ENCODE measurements around the gene CMTR2. TPM values are rescaled to one million over a fixed set of nuclear protein-coding genes. Genes with fewer than 3 reads are reported as not detected.

The CMTR2 gene
- total RNA-seq, 1 experiment from 2014 or later, result 13.4 TPM

- Mint-ChIP-seq H3K4me3 (no peak overlapping the region), H3K27me3 (ENCODE audit: low read depth) (no peaks in the 10 kb centered on the region), H3K27ac (no peak overlapping the region), H3K9me3 (peaks cover 48% of the 10 kb centered on the region), H3K4me1 (no peaks in the 10 kb centered on the region), H3K36me3 (peaks cover 26% of the 10 kb centered on the region)
- ATAC-seq, result no peak
- DNase-seq (ENCODE audit: low spot score), result no peak
- POLR2A ChIA-PET, result no interaction called here
- TF ChIP-seq MYBL2 (CRISPR knock-in tag; IDR thresholded peaks at IDR 0.05) (no peak), NFYB (CRISPR knock-in tag; conservative IDR thresholded peaks at IDR 0.05; ENCODE audit: low read depth) (no peak), EMX1 (CRISPR knock-in tag; IDR thresholded peaks at IDR 0.05) (no peak), GRHL2 (CRISPR knock-in tag; IDR thresholded peaks at IDR 0.05; ENCODE audit: insufficient replicate concordance, severe bottlenecking) (no peak), ERG (CRISPR knock-in tag; IDR thresholded peaks at IDR 0.05) (no peak), ZNF138 (CRISPR knock-in tag; conservative IDR thresholded peaks at IDR 0.05) (no peak), TEAD4 (CRISPR knock-in tag; IDR thresholded peaks at IDR 0.05) (no peak), ZSCAN18 (CRISPR knock-in tag; IDR thresholded peaks at IDR 0.05) (no peak), ZNF232 (CRISPR knock-in tag; IDR thresholded peaks at IDR 0.05) (no peak), FOXJ3 (CRISPR knock-in tag; IDR thresholded peaks at IDR 0.05; ENCODE audit: borderline replicate concordance) (no peak), ZMAT4 (CRISPR knock-in tag; IDR thresholded peaks at IDR 0.05) (no peak)
- TF ChIP-seq, protein P1, sequence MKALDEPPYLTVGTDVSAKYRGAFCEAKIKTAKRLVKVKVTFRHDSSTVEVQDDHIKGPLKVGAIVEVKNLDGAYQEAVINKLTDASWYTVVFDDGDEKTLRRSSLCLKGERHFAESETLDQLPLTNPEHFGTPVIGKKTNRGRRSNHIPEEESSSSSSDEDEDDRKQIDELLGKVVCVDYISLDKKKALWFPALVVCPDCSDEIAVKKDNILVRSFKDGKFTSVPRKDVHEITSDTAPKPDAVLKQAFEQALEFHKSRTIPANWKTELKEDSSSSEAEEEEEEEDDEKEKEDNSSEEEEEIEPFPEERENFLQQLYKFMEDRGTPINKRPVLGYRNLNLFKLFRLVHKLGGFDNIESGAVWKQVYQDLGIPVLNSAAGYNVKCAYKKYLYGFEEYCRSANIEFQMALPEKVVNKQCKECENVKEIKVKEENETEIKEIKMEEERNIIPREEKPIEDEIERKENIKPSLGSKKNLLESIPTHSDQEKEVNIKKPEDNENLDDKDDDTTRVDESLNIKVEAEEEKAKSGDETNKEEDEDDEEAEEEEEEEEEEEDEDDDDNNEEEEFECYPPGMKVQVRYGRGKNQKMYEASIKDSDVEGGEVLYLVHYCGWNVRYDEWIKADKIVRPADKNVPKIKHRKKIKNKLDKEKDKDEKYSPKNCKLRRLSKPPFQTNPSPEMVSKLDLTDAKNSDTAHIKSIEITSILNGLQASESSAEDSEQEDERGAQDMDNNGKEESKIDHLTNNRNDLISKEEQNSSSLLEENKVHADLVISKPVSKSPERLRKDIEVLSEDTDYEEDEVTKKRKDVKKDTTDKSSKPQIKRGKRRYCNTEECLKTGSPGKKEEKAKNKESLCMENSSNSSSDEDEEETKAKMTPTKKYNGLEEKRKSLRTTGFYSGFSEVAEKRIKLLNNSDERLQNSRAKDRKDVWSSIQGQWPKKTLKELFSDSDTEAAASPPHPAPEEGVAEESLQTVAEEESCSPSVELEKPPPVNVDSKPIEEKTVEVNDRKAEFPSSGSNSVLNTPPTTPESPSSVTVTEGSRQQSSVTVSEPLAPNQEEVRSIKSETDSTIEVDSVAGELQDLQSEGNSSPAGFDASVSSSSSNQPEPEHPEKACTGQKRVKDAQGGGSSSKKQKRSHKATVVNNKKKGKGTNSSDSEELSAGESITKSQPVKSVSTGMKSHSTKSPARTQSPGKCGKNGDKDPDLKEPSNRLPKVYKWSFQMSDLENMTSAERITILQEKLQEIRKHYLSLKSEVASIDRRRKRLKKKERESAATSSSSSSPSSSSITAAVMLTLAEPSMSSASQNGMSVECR (CRISPR knock-in tag; IDR thresholded peaks at IDR 0.05; ENCODE audit: borderline replicate concordance), result no peak
- TF ChIP-seq, protein P2, sequence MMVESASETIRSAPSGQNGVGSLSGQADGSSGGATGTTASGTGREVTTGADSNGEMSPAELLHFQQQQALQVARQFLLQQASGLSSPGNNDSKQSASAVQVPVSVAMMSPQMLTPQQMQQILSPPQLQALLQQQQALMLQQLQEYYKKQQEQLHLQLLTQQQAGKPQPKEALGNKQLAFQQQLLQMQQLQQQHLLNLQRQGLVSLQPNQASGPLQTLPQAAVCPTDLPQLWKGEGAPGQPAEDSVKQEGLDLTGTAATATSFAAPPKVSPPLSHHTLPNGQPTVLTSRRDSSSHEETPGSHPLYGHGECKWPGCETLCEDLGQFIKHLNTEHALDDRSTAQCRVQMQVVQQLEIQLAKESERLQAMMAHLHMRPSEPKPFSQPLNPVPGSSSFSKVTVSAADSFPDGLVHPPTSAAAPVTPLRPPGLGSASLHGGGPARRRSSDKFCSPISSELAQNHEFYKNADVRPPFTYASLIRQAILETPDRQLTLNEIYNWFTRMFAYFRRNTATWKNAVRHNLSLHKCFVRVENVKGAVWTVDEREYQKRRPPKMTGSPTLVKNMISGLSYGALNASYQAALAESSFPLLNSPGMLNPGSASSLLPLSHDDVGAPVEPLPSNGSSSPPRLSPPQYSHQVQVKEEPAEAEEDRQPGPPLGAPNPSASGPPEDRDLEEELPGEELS (CRISPR knock-in tag; IDR thresholded peaks at IDR 0.05), result no peak
- CTCF ChIA-PET, result interaction anchor here (1.5 kb wide), 1 partner anchor 35 kb away, joined by 6 read pairs; no protein-coding TSS in a partner anchor
Measured at GRCh38 chr16:71276589-71277334, 12.4 kb downstream of the CMTR2 start.

GRCh38 chr16:71273384-71273783 is 15.8 kb downstream of the CMTR2 start:
- Mint-ChIP-seq H3K9me3 (peaks cover 56% of the 10 kb centered on the region), H3K4me3 (no peak overlapping the region), H3K27ac (no peak overlapping the region), H3K36me3 (peaks cover 28% of the 10 kb centered on the region), H3K27me3 (ENCODE audit: low read depth) (peaks cover 7% of the 10 kb centered on the region; the same call in 1 of the 2 replicates), H3K4me1 (no peaks in the 10 kb centered on the region)
- TF ChIP-seq, protein P3, sequence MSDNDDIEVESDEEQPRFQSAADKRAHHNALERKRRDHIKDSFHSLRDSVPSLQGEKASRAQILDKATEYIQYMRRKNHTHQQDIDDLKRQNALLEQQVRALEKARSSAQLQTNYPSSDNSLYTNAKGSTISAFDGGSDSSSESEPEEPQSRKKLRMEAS (CRISPR knock-in tag; IDR thresholded peaks at IDR 0.05), result no peak
- TF ChIP-seq NR1H2 (CRISPR knock-in tag; IDR thresholded peaks at IDR 0.05) (no peak), MLX (CRISPR knock-in tag; IDR thresholded peaks at IDR 0.05) (no peak), PRDM15 (CRISPR knock-in tag; IDR thresholded peaks at IDR 0.05) (no peak), ZNF138 (CRISPR knock-in tag; conservative IDR thresholded peaks at IDR 0.05) (no peak), ERG (CRISPR knock-in tag; IDR thresholded peaks at IDR 0.05) (no peak)
- ChIA-PET CTCF (no interaction called here), POLR2A (no interaction called here)
- DNase-seq (ENCODE audit: low spot score), result no peak
- no peak for ATAC-seq

All from WTC11 (cell line).